Measurements from ENCODE around the gene LGALS9. TPM values are rescaled to one million over a fixed set of nuclear protein-coding genes. Genes with fewer than 3 reads are reported as not detected.

Gene LGALS9
- total and polyA plus RNA-seq, 2 experiments from 2014 or later, result 0.48 to 0.73 TPM

DNA sequence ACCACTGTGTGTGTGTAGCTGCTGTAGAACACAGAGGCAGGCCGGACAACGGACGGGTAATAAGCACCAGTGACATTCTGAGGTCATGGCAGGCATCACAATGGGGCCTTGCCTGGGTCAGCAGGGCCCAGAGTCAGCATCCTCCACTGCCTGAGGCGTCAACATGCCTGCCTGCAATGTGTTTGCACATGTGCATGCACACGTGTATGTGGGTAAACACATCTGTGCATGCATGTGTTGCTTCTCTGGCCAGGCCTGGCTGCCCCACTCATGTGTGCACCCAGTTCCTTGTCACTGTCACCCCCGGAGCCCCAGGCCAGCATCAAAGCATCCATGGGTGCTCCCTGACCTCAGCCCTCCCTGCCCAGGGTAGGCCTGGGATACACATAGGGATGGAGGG lies 43.3 kb downstream of the LGALS9 start:
- DNase-seq (ENCODE audit: low spot score), result no peak
- H3K79me2 ChIP-seq (replicated peaks; ENCODE audit: insufficient read depth), result no peaks in the 10 kb centered on the region
- no peaks in the 10 kb centered on the region for H3K4me1 ChIP-seq (ENCODE audit: insufficient read depth)
- Mint-ChIP-seq H3K9me3 (peaks cover 2% of the 10 kb centered on the region; the same call in 1 of the 3 replicates), H3K4me3 (no peak overlapping the region), H3K27me3 (ENCODE audit: insufficient read depth, low read depth, poor library complexity) (peaks cover 12% of the 10 kb centered on the region), H3K4me1 (no peaks in the 10 kb centered on the region; the same call in 2 of the 3 replicates), H3K36me3 (ENCODE audit: low read depth) (no peaks in the 10 kb centered on the region; the same call in 2 of the 3 replicates), H3K27ac (no peak overlapping the region)
- no peaks in the 10 kb centered on the region for H3K36me3 ChIP-seq (ENCODE audit: insufficient read depth)
- no peaks in the 10 kb centered on the region for H4K20me1 ChIP-seq (replicated peaks; ENCODE audit: insufficient read depth)
- no peaks in the 10 kb centered on the region for H3K27me3 ChIP-seq (ENCODE audit: insufficient read depth)
- ATAC-seq, result no peak
- H3F3A ChIP-seq (replicated peaks; ENCODE audit: low read depth), result no peaks in the 10 kb centered on the region
- no peak overlapping the region for H3K4me3 ChIP-seq
- no peak for TF ChIP-seq ZNF114 (CRISPR knock-in tag; IDR thresholded peaks at IDR 0.05)
- TF ChIP-seq POLR2AphosphoS5 (IDR thresholded peaks at IDR 0.05; ENCODE audit: low read depth), result no peak
- TF ChIP-seq CTCF (conservative IDR thresholded peaks at IDR 0.05; ENCODE audit: low read depth in 2 of 2), result no peak
- TF ChIP-seq EZH2 (IDR thresholded peaks at IDR 0.05; ENCODE audit: low read depth, unreplicated experiment), result no peak
- no peak for TF ChIP-seq REST (IDR thresholded peaks at IDR 0.05; ENCODE audit: unreplicated experiment)
- TF ChIP-seq, protein P1, sequence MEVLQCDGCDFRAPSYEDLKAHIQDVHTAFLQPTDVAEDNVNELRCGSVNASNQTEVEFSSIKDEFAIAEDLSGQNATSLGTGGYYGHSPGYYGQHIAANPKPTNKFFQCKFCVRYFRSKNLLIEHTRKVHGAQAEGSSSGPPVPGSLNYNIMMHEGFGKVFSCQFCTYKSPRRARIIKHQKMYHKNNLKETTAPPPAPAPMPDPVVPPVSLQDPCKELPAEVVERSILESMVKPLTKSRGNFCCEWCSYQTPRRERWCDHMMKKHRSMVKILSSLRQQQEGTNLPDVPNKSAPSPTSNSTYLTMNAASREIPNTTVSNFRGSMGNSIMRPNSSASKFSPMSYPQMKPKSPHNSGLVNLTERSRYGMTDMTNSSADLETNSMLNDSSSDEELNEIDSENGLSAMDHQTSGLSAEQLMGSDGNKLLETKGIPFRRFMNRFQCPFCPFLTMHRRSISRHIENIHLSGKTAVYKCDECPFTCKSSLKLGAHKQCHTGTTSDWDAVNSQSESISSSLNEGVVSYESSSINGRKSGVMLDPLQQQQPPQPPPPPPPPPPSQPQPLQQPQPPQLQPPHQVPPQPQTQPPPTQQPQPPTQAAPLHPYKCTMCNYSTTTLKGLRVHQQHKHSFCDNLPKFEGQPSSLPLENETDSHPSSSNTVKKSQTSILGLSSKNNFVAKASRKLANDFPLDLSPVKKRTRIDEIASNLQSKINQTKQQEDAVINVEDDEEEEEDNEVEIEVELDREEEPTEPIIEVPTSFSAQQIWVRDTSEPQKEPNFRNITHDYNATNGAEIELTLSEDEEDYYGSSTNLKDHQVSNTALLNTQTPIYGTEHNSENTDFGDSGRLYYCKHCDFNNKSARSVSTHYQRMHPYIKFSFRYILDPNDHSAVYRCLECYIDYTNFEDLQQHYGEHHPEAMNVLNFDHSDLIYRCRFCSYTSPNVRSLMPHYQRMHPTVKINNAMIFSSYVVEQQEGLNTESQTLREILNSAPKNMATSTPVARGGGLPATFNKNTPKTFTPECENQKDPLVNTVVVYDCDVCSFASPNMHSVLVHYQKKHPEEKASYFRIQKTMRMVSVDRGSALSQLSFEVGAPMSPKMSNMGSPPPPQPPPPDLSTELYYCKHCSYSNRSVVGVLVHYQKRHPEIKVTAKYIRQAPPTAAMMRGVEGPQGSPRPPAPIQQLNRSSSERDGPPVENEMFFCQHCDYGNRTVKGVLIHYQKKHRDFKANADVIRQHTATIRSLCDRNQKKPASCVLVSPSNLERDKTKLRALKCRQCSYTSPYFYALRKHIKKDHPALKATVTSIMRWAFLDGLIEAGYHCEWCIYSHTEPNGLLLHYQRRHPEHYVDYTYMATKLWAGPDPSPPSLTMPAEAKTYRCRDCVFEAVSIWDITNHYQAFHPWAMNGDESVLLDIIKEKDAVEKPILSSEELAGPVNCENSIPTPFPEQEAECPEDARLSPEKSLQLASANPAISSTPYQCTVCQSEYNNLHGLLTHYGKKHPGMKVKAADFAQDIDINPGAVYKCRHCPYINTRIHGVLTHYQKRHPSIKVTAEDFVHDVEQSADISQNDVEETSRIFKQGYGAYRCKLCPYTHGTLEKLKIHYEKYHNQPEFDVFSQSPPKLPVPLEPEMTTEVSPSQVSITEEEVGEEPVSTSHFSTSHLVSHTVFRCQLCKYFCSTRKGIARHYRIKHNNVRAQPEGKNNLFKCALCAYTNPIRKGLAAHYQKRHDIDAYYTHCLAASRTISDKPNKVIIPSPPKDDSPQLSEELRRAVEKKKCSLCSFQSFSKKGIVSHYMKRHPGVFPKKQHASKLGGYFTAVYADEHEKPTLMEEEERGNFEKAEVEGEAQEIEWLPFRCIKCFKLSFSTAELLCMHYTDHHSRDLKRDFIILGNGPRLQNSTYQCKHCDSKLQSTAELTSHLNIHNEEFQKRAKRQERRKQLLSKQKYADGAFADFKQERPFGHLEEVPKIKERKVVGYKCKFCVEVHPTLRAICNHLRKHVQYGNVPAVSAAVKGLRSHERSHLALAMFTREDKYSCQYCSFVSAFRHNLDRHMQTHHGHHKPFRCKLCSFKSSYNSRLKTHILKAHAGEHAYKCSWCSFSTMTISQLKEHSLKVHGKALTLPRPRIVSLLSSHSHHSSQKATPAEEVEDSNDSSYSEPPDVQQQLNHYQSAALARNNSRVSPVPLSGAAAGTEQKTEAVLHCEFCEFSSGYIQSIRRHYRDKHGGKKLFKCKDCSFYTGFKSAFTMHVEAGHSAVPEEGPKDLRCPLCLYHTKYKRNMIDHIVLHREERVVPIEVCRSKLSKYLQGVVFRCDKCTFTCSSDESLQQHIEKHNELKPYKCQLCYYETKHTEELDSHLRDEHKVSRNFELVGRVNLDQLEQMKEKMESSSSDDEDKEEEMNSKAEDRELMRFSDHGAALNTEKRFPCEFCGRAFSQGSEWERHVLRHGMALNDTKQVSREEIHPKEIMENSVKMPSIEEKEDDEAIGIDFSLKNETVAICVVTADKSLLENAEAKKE (CRISPR knock-in tag; IDR thresholded peaks at IDR 0.05), result no peak
- TF ChIP-seq ZNF331 (CRISPR knock-in tag; IDR thresholded peaks at IDR 0.05; ENCODE audit: low read depth), result no peak
- no peak for TF ChIP-seq STAT1 (IDR thresholded peaks at IDR 0.05; ENCODE audit: unreplicated experiment)
- no peak for TF ChIP-seq CREB1 (CRISPR knock-in tag; IDR thresholded peaks at IDR 0.05; ENCODE audit: low read depth)
- no peak for TF ChIP-seq JUNB (IDR thresholded peaks at IDR 0.05; ENCODE audit: unreplicated experiment)
- TF ChIP-seq, protein P2, sequence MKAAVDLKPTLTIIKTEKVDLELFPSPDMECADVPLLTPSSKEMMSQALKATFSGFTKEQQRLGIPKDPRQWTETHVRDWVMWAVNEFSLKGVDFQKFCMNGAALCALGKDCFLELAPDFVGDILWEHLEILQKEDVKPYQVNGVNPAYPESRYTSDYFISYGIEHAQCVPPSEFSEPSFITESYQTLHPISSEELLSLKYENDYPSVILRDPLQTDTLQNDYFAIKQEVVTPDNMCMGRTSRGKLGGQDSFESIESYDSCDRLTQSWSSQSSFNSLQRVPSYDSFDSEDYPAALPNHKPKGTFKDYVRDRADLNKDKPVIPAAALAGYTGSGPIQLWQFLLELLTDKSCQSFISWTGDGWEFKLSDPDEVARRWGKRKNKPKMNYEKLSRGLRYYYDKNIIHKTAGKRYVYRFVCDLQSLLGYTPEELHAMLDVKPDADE (IDR thresholded peaks at IDR 0.05), result no peak
- no peak for TF ChIP-seq NANOG (IDR thresholded peaks at IDR 0.05; ENCODE audit: borderline replicate concordance)
- no peak for TF ChIP-seq EZH2phosphoT487 (IDR thresholded peaks at IDR 0.05; ENCODE audit: unreplicated experiment)
- H3K9me2 ChIP-seq (ENCODE audit: insufficient read depth), result no peaks in the 10 kb centered on the region
- H2AFZ ChIP-seq, result no peak overlapping the region
- H3K27ac ChIP-seq (ENCODE audit: low read depth), result no peak overlapping the region
- H3K4me2 ChIP-seq, result no peak overlapping the region
